Memory B cell (primary cell): ENCODE data around the gene PRR30.

Experiments
- ATAC-seq: fragments of 150-1000 bp; cut with Tn5 transposase; 2 replicates; pipeline ENCODE4 v1.10.0; 2021; ENCODE audit warnings: low read depth, mild to moderate bottlenecking, moderate library complexity
- DNase-seq, 2 donors: peaks; one replicate each; pipeline ENCODE4 v3.0.0; 2022; ENCODE audit warnings: low spot score in 2 of 2
- H3K27ac Mint-ChIP-seq: one replicate; pipeline ENCODE4 v1.8.0; 2022; ENCODE audit warnings: mild to moderate bottlenecking, moderate library complexity, mixed read lengths
- H3K27me3 Mint-ChIP-seq: one replicate; pipeline ENCODE4 v1.8.0; 2022; ENCODE audit warnings: mixed read lengths
- H3K36me3 Mint-ChIP-seq: one replicate; pipeline ENCODE4 v1.8.0; 2022; ENCODE audit warnings: mild to moderate bottlenecking, mixed read lengths
- H3K4me1 Mint-ChIP-seq: one replicate; pipeline ENCODE4 v1.8.0; 2022; ENCODE audit warnings: mixed read lengths
- H3K4me3 Mint-ChIP-seq: one replicate; pipeline ENCODE4 v1.8.0; 2022; ENCODE audit warnings: mild to moderate bottlenecking, moderate library complexity, mixed read lengths
- H3K9me3 Mint-ChIP-seq: one replicate; pipeline ENCODE4 v1.8.0; 2022; ENCODE audit warnings: mixed read lengths

Gene PRR30

DNA sequence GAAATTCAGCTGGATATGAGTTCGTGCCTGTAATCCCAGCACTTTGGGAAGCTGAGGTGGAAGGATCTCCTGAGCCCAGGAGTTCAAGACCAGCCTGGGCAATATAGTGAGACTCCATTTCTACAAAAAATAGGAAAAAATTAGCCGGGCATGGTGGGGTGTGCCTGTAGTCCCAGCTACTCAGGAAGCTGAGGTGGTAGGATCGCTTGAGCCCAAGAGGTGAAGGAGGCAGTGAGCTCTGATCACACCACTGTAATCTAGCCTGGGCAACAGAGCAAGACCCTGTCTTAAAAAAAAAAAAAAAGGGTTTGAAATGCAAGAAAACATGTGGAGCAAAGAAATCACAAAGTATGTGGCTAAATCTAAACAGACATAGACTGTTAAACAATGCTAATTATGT, 30.1 kb downstream of the PRR30 start:
- Mint-ChIP-seq H3K4me3 (no peak overlapping the region), H3K27ac (no peak overlapping the region), H3K36me3 (no peaks in the 10 kb centered on the region), H3K9me3 (no peaks in the 10 kb centered on the region), H3K27me3 (peaks cover 6% of the 10 kb centered on the region), H3K4me1 (no peaks in the 10 kb centered on the region)
- no peak for ATAC-seq
- no peak for DNase-seq

DNA sequence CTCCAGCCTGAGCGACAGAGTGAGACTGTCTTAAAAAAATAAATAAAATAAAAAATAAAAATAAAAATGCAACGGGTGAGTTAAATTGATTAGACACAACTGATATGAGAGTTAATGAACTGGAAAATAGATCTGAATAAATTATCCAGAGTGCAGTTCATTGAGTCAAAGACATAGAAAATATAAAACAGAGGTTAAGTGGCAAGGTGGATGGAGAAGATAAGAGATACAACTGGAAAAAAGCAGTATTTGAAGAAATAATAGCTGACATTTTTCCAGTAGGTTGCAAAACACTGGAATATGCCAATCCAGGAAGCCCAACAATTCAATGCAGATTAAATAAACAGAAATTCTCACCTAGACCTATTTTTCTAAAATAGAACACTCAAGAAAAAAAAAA, 31.0 kb downstream of the PRR30 start:
- DNase-seq (no peak), ATAC-seq (no peak)
- Mint-ChIP-seq H3K9me3 (no peaks in the 10 kb centered on the region), H3K27ac (no peak overlapping the region), H3K4me3 (no peak overlapping the region), H3K27me3 (peaks cover 6% of the 10 kb centered on the region), H3K36me3 (no peaks in the 10 kb centered on the region), H3K4me1 (no peaks in the 10 kb centered on the region)

DNA sequence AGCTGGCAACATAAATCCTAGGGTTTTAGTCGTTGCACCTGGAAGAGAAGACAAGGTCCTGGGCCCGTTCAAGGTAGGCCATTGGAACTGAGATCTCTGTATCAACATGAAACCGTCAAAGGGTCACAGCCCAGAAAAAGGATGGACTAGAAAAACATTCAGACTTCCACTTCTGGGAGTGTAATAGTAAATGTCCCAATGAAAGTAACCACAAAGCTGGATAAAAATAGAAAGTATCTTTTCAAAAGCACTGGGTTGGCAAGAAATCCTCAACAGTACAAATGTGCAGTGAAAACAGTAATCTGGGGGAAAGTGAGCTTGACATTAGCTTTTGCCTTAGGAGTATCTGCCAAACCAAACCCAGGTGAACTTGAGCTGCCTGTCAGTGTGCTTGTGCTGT, 33.2 kb downstream of the PRR30 start:
- ATAC-seq: no peak
- H3K36me3 Mint-ChIP-seq: no peaks in the 10 kb centered on the region
- H3K4me1 Mint-ChIP-seq: no peaks in the 10 kb centered on the region
- DNase-seq: no peak
- H3K27me3 Mint-ChIP-seq: peaks cover 7% of the 10 kb centered on the region
- no peak overlapping the region for H3K4me3 Mint-ChIP-seq
- H3K9me3 Mint-ChIP-seq: no peaks in the 10 kb centered on the region
- H3K27ac Mint-ChIP-seq: no peak overlapping the region

DNA sequence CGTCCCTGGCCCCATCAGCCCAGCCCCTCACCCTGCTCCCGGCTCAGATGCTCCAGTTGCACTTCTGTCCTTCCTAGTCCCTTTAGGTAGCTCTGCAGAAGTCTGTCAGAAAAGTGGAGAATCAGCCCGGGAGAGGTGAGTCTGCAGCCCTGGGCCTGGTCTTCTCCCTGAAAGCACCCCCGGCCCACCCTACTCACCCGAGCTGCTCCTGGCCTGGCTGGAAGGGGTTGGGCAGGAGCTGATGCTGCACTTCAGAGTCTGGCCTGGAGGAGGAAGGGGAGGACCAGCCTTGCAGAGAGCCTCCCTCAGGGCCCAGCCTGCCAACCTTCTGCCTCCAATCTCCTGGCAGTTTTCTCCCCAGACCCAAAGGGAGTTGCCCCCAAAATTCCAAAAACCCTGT, 36.9 kb downstream of the PRR30 start:
- H3K4me1 Mint-ChIP-seq: no peaks in the 10 kb centered on the region
- H3K4me3 Mint-ChIP-seq: no peak overlapping the region
- H3K36me3 Mint-ChIP-seq: no peaks in the 10 kb centered on the region
- DNase-seq: no peak
- H3K9me3 Mint-ChIP-seq: no peaks in the 10 kb centered on the region
- H3K27me3 Mint-ChIP-seq: peaks cover 5% of the 10 kb centered on the region
- no peak overlapping the region for H3K27ac Mint-ChIP-seq
- no peak for ATAC-seq

DNA sequence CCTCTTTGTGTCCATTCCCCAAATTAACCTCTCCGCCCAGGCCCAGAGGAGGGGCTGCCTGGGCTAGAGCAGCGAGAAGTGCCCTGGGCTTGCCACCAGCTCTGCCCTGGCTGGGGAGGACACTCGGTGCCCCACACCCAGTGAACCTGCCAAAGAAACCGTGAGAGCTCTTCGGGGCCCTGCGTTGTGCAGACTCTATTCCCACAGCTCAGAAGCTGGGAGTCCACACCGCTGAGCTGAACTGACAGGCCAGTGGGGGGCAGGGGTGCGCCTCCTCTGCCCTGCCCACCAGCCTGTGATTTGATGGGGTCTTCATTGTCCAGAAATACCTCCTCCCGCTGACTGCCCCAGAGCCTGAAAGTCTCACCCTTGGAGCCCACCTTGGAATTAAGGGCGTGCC, 39.2 kb downstream of the PRR30 start:
- H3K4me3 Mint-ChIP-seq: no peak overlapping the region
- H3K9me3 Mint-ChIP-seq: no peaks in the 10 kb centered on the region
- peaks cover 5% of the 10 kb centered on the region for H3K4me1 Mint-ChIP-seq
- H3K36me3 Mint-ChIP-seq: no peaks in the 10 kb centered on the region
- no peak overlapping the region for H3K27ac Mint-ChIP-seq
- DNase-seq (no peak), ATAC-seq (no peak)
- H3K27me3 Mint-ChIP-seq: peaks cover 5% of the 10 kb centered on the region

DNA sequence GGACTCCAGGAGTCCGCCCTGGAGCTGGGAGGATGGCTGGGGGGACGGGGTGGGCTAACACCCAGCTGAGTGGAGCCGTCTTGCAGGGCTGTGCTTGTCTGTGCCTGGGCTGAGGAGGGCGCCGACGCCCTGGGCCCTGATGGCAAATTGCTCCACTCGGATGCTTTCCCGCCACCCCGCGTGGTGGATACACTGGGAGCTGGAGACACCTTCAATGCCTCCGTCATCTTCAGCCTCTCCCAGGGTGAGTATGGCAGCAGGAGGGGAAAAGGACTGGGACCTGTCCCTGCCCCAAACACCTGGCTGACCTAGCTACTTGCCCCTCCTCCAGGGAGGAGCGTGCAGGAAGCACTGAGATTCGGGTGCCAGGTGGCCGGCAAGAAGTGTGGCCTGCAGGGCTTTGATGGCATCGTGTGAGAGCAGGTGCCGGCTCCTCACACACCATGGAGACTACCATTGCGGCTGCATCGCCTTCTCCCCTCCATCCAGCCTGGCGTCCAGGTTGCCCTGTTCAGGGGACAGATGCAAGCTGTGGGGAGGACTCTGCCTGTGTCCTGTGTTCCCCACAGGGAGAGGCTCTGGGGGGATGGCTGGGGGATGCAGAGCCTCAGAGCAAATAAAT, 39.8 kb downstream of the PRR30 start:
- H3K27me3 Mint-ChIP-seq: peaks cover 2% of the 10 kb centered on the region
- H3K9me3 Mint-ChIP-seq: no peaks in the 10 kb centered on the region
- no peak overlapping the region for H3K4me3 Mint-ChIP-seq
- peaks cover 5% of the 10 kb centered on the region for H3K4me1 Mint-ChIP-seq
- DNase-seq (no peak), ATAC-seq (no peak)
- H3K36me3 Mint-ChIP-seq: no peaks in the 10 kb centered on the region
- no peak overlapping the region for H3K27ac Mint-ChIP-seq

DNA sequence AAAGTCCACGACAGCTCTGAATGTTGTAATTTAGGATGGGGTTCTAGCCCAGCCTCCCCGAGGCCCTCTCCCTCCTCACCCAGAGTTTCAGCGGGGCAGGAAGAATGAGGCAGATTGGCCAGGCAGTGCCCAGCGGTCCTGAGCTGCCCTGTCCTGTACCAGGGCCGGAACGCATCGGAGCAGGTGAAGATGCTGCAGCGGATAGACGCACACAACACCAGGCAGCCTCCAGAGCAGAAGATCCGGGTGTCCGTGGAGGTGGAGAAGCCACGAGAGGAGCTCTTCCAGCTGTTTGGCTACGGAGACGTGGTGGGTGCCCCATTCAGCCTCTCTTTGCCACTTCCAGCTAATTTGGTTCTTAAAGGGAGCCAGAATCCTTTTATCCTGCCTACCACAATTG, 41.9 kb downstream of the PRR30 start:
- no peak for ATAC-seq
- no peaks in the 10 kb centered on the region for H3K9me3 Mint-ChIP-seq
- DNase-seq: no peak
- peaks cover 2% of the 10 kb centered on the region for H3K27me3 Mint-ChIP-seq
- no peak overlapping the region for H3K27ac Mint-ChIP-seq
- H3K4me3 Mint-ChIP-seq: no peak overlapping the region
- no peaks in the 10 kb centered on the region for H3K36me3 Mint-ChIP-seq
- peaks cover 5% of the 10 kb centered on the region for H3K4me1 Mint-ChIP-seq

DNA sequence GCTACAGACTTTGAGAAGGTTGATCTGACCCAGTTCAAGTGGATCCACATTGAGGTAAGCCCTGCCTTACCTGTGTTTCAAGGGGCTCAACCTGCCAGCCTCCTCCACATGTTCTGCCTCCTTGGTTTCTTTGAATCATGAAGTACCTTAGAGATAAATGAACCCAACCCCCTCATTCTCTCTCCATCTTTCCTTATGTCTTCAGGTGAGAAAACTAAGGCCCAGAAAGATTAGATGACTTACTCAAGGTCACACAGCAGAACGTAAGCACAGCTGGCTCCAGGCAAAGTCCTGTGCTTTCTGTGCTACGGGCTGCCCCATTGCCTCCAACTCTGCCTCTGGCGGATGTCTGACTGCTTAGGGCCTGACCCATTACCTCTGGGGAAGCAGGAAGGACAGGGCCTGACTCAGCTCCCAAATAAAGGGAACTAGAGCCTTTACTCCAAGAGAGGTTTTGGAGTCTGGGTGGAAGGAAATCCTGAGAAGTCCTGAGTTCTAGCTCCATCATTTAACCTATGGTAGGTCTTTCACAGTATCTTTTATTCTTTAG, 42.4 kb downstream of the PRR30 start:
- no peak overlapping the region for H3K4me3 Mint-ChIP-seq
- DNase-seq: no peak
- no peaks in the 10 kb centered on the region for H3K27me3 Mint-ChIP-seq
- no peak for ATAC-seq
- H3K4me1 Mint-ChIP-seq: peaks cover 5% of the 10 kb centered on the region
- no peak overlapping the region for H3K27ac Mint-ChIP-seq
- H3K36me3 Mint-ChIP-seq: no peaks in the 10 kb centered on the region
- H3K9me3 Mint-ChIP-seq: no peaks in the 10 kb centered on the region

DNA sequence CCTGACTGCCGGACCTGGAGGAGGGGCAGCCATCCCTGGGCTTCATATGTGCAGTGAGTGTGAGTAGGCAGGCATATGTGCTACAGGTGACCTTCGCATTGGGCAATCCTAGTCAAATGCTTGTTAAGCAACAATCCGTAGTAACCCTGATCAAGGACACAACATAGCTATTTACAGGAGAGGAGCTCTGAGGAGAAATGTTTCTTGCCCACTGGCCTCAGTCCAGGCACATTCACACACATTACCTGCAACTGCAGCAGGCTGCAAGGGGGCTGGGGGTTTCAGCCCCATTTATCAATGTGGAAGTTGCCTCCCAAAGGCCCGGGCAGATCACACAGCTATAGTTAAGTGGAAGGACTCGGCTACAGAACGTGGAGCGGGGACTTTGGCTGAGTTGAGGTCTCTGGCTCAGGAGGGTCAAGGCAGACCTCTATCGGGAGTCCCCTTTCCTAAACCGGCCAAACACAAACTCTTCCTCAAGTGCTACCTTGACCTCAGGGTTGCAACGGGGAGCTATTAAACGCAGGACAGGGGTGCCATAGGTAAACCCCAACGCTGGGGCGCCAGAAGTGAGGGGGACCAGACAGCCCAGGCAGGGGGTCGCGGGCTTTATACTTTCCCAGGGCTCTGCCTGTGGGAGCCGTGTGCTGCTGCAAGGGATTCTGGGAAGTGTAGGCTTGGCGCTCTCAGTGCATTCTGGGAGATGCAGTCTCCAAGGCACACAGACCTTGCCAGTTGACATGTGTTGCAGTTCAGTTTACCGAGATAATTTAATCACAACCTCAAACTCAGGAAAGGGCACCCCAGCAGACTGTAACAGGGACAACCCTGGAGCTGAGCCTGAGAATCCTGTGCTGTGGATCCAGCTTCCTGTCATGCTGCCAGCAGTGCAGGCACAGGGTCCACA, 43.2 kb downstream of the PRR30 start:
- Mint-ChIP-seq H3K4me3 (peak overlapping the region; percentile 76), H3K27me3 (no peaks in the 10 kb centered on the region), H3K36me3 (no peaks in the 10 kb centered on the region), H3K4me1 (peaks cover 5% of the 10 kb centered on the region), H3K9me3 (no peaks in the 10 kb centered on the region), H3K27ac (no peak overlapping the region)
- ATAC-seq: peak; percentile 85
- DNase-seq: peak in 1 of 2 donors; percentile 25

DNA sequence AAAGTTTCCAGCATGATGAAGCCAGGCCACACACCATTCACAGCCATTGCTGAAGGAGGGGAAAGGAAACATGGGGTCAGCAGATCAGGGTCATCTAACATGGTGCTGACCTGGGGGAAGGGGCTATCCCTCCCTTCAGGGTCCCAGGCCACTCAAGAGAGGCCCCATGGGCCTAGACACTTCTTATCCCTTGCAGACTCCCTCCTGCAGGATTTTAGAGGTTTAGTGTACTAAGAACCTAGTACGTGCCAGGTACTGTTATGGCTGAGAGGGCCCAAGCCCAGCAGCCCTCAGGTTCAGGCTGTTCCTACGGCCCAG, 43.8 kb downstream of the PRR30 start:
- H3K27ac Mint-ChIP-seq: no peak overlapping the region
- no peaks in the 10 kb centered on the region for H3K9me3 Mint-ChIP-seq
- H3K27me3 Mint-ChIP-seq: no peaks in the 10 kb centered on the region
- DNase-seq (no peak), ATAC-seq (no peak)
- peaks cover 5% of the 10 kb centered on the region for H3K4me1 Mint-ChIP-seq
- H3K36me3 Mint-ChIP-seq: no peaks in the 10 kb centered on the region
- peak overlapping the region; percentile 76 for H3K4me3 Mint-ChIP-seq

DNA sequence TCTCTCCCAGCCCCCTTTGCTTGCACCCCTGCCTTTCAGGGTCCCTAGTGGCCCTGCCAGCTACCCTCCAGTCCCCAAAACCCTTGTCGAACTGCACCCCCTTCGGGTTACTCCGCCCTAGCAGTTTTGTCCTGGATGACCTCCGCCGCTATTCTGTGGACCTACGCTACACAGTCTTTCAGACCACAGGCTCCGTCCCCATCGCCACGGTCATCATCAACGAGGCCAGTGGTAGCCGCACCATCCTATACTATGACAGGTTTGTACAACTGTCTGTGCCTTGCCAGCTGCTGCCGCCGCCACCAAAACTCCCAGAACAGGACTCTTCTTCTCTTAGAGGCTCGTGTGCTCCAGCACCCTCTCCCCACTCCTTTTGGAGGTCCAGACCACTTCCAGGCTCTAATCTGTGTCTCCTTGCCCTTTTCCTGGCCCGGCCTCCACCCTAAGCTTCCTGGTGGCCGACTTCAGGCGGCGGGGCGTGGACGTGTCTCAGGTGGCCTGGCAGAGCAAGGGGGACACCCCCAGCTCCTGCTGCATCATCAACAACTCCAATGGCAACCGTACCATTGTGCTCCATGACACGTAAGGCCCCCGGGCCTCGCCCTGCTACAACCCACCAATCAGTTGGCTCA, 44.7 kb downstream of the PRR30 start:
- Mint-ChIP-seq H3K27ac (no peak overlapping the region), H3K4me1 (peaks cover 5% of the 10 kb centered on the region), H3K9me3 (no peaks in the 10 kb centered on the region), H3K4me3 (no peak overlapping the region), H3K36me3 (no peaks in the 10 kb centered on the region), H3K27me3 (no peaks in the 10 kb centered on the region)
- ATAC-seq: no peak
- no peak for DNase-seq

DNA sequence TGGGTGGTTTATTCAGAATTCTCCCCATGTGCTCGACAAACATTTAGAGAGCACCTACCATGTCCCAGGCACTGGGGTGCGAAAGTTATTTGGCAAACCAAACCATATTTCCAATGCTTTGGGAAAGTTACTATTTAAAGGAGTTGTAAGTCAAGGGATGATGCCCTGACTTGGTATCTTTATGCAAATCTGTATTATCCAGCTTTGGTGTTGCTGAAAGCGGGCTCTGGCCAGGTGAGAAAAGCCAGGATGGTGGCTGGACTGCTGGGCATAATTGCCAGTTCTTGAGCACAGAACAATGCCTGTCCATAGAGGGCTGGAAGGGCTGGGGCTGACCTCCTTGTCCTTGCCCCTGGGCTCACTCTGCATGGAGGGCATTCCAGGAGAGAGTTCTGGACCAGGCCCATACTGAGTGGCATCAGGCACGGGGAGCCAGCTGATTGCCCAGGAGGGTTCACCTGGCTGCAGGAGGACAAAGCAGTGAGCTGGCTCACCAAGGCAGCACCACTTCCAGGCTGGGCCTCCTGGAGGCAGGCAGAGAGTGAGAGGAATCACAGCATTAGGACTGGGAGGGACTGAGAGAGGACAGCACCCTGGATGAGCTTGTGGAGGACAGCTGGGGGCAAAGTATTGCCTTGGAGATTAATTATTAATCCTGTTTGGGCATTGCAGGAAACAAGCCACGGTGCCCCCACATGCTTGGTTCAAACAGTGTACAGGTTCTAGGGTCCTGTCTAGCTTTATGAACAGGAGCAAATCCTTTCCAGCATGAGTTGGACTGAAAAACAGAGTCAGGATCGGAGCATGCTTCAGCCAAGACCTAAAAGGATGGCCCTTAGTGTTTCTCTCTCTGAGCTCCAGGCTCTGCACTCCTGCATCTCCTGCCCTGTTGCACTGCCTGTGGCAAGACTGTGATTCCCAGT, 45.5 kb downstream of the PRR30 start:
- no peak overlapping the region for H3K27ac Mint-ChIP-seq
- no peak overlapping the region for H3K4me3 Mint-ChIP-seq
- no peaks in the 10 kb centered on the region for H3K36me3 Mint-ChIP-seq
- peaks cover 5% of the 10 kb centered on the region for H3K4me1 Mint-ChIP-seq
- H3K27me3 Mint-ChIP-seq: no peaks in the 10 kb centered on the region
- no peaks in the 10 kb centered on the region for H3K9me3 Mint-ChIP-seq
- no peak for ATAC-seq
- no peak for DNase-seq

DNA sequence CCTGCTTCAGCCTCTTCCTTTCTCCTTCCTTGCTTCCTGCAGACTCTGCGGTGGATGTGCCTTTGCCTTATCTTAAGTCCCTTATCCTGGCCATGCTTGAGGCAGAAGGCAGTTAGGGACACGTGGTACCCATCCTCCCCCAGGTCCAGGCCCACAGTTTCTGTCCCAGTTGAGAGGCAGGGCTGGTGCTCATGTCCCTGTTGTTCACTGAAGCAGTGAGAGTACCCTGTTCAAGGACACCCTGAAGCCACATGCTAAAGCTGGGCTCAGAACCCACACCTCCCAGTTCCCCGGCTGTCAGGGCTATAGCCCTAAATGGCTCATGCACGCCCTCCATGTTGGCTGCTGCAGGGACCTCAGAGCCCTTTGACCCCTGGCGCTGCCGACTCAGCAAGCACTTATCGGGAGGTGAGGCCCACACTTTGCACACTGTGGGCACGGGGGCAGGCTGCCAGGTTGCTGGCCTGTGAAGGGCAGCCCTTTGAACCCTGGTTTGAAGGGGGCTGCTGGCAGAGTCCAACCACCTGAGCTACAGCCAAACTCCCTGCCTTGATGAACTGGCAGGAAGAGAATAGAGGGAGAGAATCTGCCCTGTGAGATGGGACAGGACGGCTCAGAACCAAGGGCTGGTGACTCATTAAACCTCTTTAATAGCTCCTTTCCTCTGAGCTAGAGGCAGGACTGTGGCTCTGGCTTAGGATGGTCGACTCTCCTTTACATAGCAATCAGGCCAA, 46.3 kb downstream of the PRR30 start:
- Mint-ChIP-seq H3K36me3 (no peaks in the 10 kb centered on the region), H3K27me3 (no peaks in the 10 kb centered on the region), H3K4me1 (peaks cover 5% of the 10 kb centered on the region), H3K4me3 (no peak overlapping the region), H3K9me3 (no peaks in the 10 kb centered on the region), H3K27ac (no peak overlapping the region)
- ATAC-seq (no peak), DNase-seq (no peak)
